Measurements from ENCODE around the gene METTL27. TPM values are rescaled to one million over a fixed set of nuclear protein-coding genes. Genes with fewer than 3 reads are reported as not detected.
A peak's percentile ranks its signal among the peaks of the same experiment; 100 is the strongest.

METTL27 gene
- total RNA-seq, 4 donors from 2014 or later: 3.6 to 9.2 (median 9.0) TPM; not detected in 1

- no peaks in the 10 kb centered on the region for H3K9me3 ChIP-seq
- TF ChIP-seq, protein P1, sequence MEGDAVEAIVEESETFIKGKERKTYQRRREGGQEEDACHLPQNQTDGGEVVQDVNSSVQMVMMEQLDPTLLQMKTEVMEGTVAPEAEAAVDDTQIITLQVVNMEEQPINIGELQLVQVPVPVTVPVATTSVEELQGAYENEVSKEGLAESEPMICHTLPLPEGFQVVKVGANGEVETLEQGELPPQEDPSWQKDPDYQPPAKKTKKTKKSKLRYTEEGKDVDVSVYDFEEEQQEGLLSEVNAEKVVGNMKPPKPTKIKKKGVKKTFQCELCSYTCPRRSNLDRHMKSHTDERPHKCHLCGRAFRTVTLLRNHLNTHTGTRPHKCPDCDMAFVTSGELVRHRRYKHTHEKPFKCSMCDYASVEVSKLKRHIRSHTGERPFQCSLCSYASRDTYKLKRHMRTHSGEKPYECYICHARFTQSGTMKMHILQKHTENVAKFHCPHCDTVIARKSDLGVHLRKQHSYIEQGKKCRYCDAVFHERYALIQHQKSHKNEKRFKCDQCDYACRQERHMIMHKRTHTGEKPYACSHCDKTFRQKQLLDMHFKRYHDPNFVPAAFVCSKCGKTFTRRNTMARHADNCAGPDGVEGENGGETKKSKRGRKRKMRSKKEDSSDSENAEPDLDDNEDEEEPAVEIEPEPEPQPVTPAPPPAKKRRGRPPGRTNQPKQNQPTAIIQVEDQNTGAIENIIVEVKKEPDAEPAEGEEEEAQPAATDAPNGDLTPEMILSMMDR (IDR thresholded peaks at IDR 0.05): no peak
- TF ChIP-seq EP300 (IDR thresholded peaks at IDR 0.05) (no peak), POLR2A (IDR thresholded peaks at IDR 0.05) (no peak)
- H3K4me1 ChIP-seq: peaks cover 0 to 26% (median 4%) of the 10 kb centered on the region in 4 donors
- H3K4me3 ChIP-seq: peak within 1 kb of the TSS in 2 of 4 donors; percentile 7 to 32
- DNase-seq (ENCODE audit: low spot score in 2 of 2): no peak
- peak within 1 kb of the TSS in 1 of 4 donors; percentile 76 for H3K27ac ChIP-seq
- peaks cover 0 to 27% of the 10 kb centered on the region in 2 donors for H3K27me3 ChIP-seq
- H3K36me3 ChIP-seq: no peaks in the 10 kb centered on the region
- WGBS, 2 donors: 61 to 67% methylated on average over 36 to 37 of the region's 42 CpGs
Measured at GRCh38 chr7:73830681-73831583, 11.4 kb downstream of the METTL27 start, which contains the start of gene CLDN4. CLDN4 (plus strand) TSS chr7:73830996; CDS start chr7:73831202, 206 bp downstream.

DNA sequence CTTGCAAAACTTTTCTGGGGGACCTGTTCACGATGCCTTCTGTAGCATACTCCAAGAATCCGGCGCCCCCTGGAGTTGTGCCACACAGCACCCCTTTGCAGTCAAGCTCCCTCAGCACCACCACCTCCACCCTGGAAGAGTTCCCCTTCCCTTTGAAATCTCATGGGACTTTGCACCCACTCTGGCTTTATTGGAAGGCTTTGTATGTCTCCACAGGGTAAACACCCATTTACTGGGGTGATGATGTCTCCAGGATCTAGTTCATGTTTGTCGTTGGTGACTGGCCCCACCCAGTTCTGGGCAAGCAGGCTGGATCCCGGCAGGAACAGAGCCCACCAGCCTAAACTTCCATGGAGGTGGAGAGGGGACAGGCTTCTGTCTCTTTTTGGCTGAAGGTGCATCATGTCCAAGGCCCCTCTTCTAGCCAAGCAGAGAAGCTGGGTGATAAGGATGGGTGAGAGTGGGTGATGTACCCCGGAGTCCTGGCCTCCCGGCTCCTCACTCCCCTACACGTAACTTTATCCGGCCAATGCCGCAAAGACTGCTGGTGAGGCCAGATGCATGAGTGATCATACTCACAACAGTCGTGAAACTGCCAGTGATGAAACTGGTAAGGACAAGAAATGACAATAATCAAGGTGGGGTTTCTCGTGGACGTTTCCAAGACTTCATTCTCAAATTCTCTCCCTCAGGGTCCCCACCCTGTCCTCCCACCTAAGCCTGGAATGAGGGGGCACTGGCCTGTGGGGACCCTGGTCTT lies 12.2 kb downstream of the METTL27 start:
- Histone ChIP-seq H3K36me3 (no peaks in the 10 kb centered on the region), H3K4me3 (no peak overlapping the region), H3K27me3 (peaks cover 0 to 27% of the 10 kb centered on the region in 2 donors), H3K27ac (peak overlapping the region in 1 of 4 donors; percentile 76), H3K9me3 (no peaks in the 10 kb centered on the region), H3K4me1 (peaks cover 0 to 26% (median 4%) of the 10 kb centered on the region in 4 donors)
- TF ChIP-seq, protein P1 (IDR thresholded peaks at IDR 0.05): no peak
- TF ChIP-seq POLR2A (IDR thresholded peaks at IDR 0.05) (no peak), EP300 (IDR thresholded peaks at IDR 0.05) (no peak)
- 69 to 76% methylated on average over 13 of the region's 13 CpGs for WGBS, 2 donors
- no peak for DNase-seq (ENCODE audit: low spot score in 2 of 2)

DNA sequence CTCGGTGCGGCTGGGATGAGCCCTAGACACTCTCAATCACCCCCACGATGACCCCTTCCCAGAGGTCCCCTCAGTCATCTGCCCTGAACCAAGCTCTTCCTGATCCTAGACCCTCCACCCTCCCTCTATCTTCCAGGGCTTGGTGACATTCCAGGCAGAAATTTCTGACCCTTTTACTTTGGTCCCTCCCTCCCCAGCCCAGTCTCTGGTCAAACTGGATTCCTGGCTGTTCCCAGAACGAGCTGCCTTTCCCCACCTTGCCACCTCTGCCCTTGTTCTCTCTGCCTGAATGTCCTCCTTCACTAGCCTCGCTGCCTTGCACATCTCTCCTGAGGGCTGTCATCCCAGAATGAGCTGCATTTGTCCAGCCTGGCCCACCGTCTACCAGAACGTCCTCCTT lies 12.8 kb downstream of the METTL27 start:
- Histone ChIP-seq H3K9me3 (no peaks in the 10 kb centered on the region), H3K36me3 (no peaks in the 10 kb centered on the region), H3K4me3 (no peak overlapping the region), H3K4me1 (peaks cover 0 to 26% (median 4%) of the 10 kb centered on the region in 4 donors), H3K27ac (peak overlapping the region in 1 of 4 donors; percentile 60), H3K27me3 (peaks cover 0 to 27% of the 10 kb centered on the region in 2 donors)
- TF ChIP-seq, protein P1 (IDR thresholded peaks at IDR 0.05): no peak
- TF ChIP-seq EP300 (IDR thresholded peaks at IDR 0.05) (no peak), POLR2A (IDR thresholded peaks at IDR 0.05) (no peak)
- DNase-seq (ENCODE audit: low spot score in 2 of 2): no peak
- WGBS, 2 donors: 38 to 47% methylated on average over 7 of the region's 7 CpGs

DNA sequence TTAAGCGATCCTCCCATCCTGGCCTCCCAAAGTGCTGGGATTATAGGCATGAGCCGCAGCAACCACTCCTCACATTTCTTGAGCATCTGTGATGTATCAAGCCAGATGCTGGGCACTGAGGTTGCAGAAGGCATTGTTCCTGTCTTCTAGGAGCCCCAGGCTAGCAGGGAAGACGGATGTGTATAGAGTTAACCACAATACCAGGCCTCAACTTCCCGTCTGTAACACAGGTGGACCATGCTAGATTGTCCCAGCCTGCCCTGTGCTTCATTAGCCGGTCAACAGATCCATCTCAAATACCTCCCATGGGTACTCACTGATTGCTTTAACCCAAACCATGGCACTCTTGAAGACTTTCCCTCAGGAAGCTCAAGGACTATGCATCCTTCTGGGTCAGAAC lies 13.3 kb downstream of the METTL27 start:
- H3K9me3 ChIP-seq: no peaks in the 10 kb centered on the region
- H3K36me3 ChIP-seq: no peaks in the 10 kb centered on the region
- WGBS, 2 donors: 93 to 95% methylated on average over 5 of the region's 5 CpGs
- peak overlapping the region in 1 of 4 donors; percentile 60 for H3K27ac ChIP-seq
- H3K4me3 ChIP-seq: no peak overlapping the region
- peaks cover 0 to 27% of the 10 kb centered on the region in 2 donors for H3K27me3 ChIP-seq
- no peak for DNase-seq (ENCODE audit: low spot score in 2 of 2)
- TF ChIP-seq EP300 (IDR thresholded peaks at IDR 0.05) (no peak), POLR2A (IDR thresholded peaks at IDR 0.05) (no peak)
- TF ChIP-seq, protein P1 (IDR thresholded peaks at IDR 0.05): no peak
- peaks cover 0 to 26% (median 4%) of the 10 kb centered on the region in 4 donors for H3K4me1 ChIP-seq
